CD4-positive, alpha-beta T cell (primary cell): Measurements from ENCODE around the gene MKLN1. TPM values are rescaled to one million over a fixed set of nuclear protein-coding genes. Genes with fewer than 3 reads are reported as not detected.

Experiments
- ATAC-seq: fragments of 200-7000 bp; cut with Tn5 transposase; one replicate; pipeline ENCODE4 v1.10.0; 2022; ENCODE audit warnings: mild to moderate bottlenecking; ENCODE audit not compliant: poor library complexity
- CTCF ChIA-PET: fragments of 350-600 bp; sonication (Branson Sonifier 250); formaldehyde crosslinking; loops from one replicate; lab custom pipeline; 2021; ENCODE audit warnings: antibody characterized with exemption, inconsistent platforms; lab: Charles Lee
- POLR2A ChIA-PET: fragments of 350-600 bp; sonication (Branson Sonifier 250); formaldehyde crosslinking; loops from one replicate; lab custom pipeline; 2021; ENCODE audit warnings: antibody characterized with exemption, inconsistent platforms; lab: Charles Lee
- DNase-seq, 14 experiments: peaks; one replicate each; pipeline ENCODE4 v3.0.0-alpha.2; 2013 to 2020; ENCODE audit warnings: mixed read lengths in 2 of 14
- H3K27ac ChIP-seq, 2 donors: one replicate each; pipeline versions ENCODE4 v1.5.1 to v1.7.0; 2013; ENCODE audit warnings: low read length in 2 of 2, low read depth in 1 of 2, mild to moderate bottlenecking in 1 of 2
- H3K27me3 ChIP-seq, 2 experiments: 1 replicate in 1 of 2; 2 replicates in 1 of 2; pipeline versions ENCODE4 v1.6.1 to v1.7.0; 2013; ENCODE audit warnings: low read length in 2 of 2, control low read depth in 1 of 2, mild to moderate bottlenecking in 1 of 2, moderate library complexity in 1 of 2; ENCODE audit not compliant: insufficient read depth in 2 of 2, control insufficient read depth in 1 of 2
- H3K36me3 ChIP-seq: one replicate; pipeline ENCODE4 v1.6.1; 2013; ENCODE audit warnings: low read length, control low read depth; ENCODE audit not compliant: insufficient read depth
- H3K4me1 ChIP-seq: one replicate; pipeline ENCODE4 v1.6.1; 2013; ENCODE audit warnings: low read length, control low read depth; ENCODE audit not compliant: insufficient read depth
- H3K4me3 ChIP-seq: one replicate; pipeline ENCODE4 v1.5.1; 2013; ENCODE audit warnings: mild to moderate bottlenecking, low read length, moderate library complexity
- H3K9me3 ChIP-seq, 2 experiments: 1 replicate in 1 of 2; 2 replicates in 1 of 2; pipeline versions ENCODE4 v1.6.1 to v1.7.0; 2013; ENCODE audit warnings: low read length in 2 of 2, mild to moderate bottlenecking in 2 of 2, control low read depth in 1 of 2, moderate library complexity in 1 of 2; ENCODE audit not compliant: control insufficient read depth in 1 of 2, insufficient read depth in 1 of 2
- H3K27ac Mint-ChIP-seq: one replicate; pipeline ENCODE4 v1.8.0; 2020; ENCODE audit warnings: mixed read lengths
- H3K27me3 Mint-ChIP-seq: one replicate; pipeline ENCODE4 v1.8.0; 2021; ENCODE audit warnings: mixed read lengths
- H3K36me3 Mint-ChIP-seq: one replicate; pipeline ENCODE4 v1.8.0; 2021; ENCODE audit warnings: low read depth, mixed read lengths
- H3K4me1 Mint-ChIP-seq: one replicate; pipeline ENCODE4 v1.8.0; 2021; ENCODE audit warnings: low read depth, mixed read lengths
- H3K4me3 Mint-ChIP-seq: one replicate; pipeline ENCODE4 v1.8.0; 2020; ENCODE audit warnings: mild to moderate bottlenecking, mixed read lengths
- H3K9me3 Mint-ChIP-seq: one replicate; pipeline ENCODE4 v1.8.0; 2020; ENCODE audit warnings: mixed read lengths
- intact Hi-C, 2 experiments: fragments of 100-400 bp; cut with DNase I in 1 of 2; cut with micrococcal nuclease in 1 of 2; formaldehyde crosslinking; loops; one replicate each; pipeline versions ENCODE4 v1.15.1 to v1.9.0; 2023 to 2025; cut with DNase I, micrococcal nuclease
- total RNA-seq, 174 experiments: library from RNA in 2 of 174; stranded (reverse) in 2 of 174; gene quantifications; one replicate each; pipeline ENCODE4 v1.2.3 and lab custom pipeline; 2021 to 2026
- TF ChIP-seq, protein P1 (sequence below): fragments of 200-600 bp; IDR thresholded peaks from one replicate; pipeline ENCODE4 v1.8.0; 2022; ENCODE audit warnings: antibody characterized with exemption, mild to moderate bottlenecking

The MKLN1 gene
- total RNA-seq, 2 experiments from 2014 or later: 47.2 to 53.7 TPM

GRCh38 chr7:131355917-131356777, 28.5 kb downstream of the MKLN1 start:
- no peaks in the 10 kb centered on the region for H3K9me3 ChIP-seq
- Mint-ChIP-seq H3K27ac (no peak overlapping the region), H3K36me3 (peaks cover 14% of the 10 kb centered on the region), H3K27me3 (no peaks in the 10 kb centered on the region), H3K9me3 (no peaks in the 10 kb centered on the region), H3K4me3 (peak overlapping the region; percentile 10), H3K4me1 (peaks cover 84% of the 10 kb centered on the region)
- DNase-seq: no peak
- no peaks in the 10 kb centered on the region for H3K27me3 ChIP-seq
- no peaks in the 10 kb centered on the region for H3K36me3 ChIP-seq
- H3K27ac ChIP-seq: no peak overlapping the region
- intact Hi-C loops: loop anchor here in 1 of 2 experiments (5.0 kb wide), 1 partner anchor 46 kb away; no protein-coding TSS in a partner anchor
- CTCF ChIA-PET: no interaction called here
- H3K4me1 ChIP-seq: peaks cover 12% of the 10 kb centered on the region
- no peak for ATAC-seq
- no peak overlapping the region for H3K4me3 ChIP-seq
- POLR2A ChIA-PET: interaction anchor here (0.6 to 1.5 kb wide), 3 partner anchors 9 to 55 kb away, joined by 3 to 4 read pairs (median 3); no protein-coding TSS in a partner anchor
- TF ChIP-seq, protein P1, sequence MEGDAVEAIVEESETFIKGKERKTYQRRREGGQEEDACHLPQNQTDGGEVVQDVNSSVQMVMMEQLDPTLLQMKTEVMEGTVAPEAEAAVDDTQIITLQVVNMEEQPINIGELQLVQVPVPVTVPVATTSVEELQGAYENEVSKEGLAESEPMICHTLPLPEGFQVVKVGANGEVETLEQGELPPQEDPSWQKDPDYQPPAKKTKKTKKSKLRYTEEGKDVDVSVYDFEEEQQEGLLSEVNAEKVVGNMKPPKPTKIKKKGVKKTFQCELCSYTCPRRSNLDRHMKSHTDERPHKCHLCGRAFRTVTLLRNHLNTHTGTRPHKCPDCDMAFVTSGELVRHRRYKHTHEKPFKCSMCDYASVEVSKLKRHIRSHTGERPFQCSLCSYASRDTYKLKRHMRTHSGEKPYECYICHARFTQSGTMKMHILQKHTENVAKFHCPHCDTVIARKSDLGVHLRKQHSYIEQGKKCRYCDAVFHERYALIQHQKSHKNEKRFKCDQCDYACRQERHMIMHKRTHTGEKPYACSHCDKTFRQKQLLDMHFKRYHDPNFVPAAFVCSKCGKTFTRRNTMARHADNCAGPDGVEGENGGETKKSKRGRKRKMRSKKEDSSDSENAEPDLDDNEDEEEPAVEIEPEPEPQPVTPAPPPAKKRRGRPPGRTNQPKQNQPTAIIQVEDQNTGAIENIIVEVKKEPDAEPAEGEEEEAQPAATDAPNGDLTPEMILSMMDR: no peak

- Histone ChIP-seq H3K9me3 (no peaks in the 10 kb centered on the region), H3K36me3 (no peaks in the 10 kb centered on the region), H3K4me1 (peaks cover 12% of the 10 kb centered on the region), H3K27me3 (no peaks in the 10 kb centered on the region), H3K27ac (no peak overlapping the region), H3K4me3 (no peak overlapping the region)
- H3K27me3 Mint-ChIP-seq: no peaks in the 10 kb centered on the region
- TF ChIP-seq, protein P1: no peak
- no peak overlapping the region for H3K27ac Mint-ChIP-seq
- H3K4me1 Mint-ChIP-seq: peaks cover 90% of the 10 kb centered on the region
- DNase-seq: no peak
- intact Hi-C loops: loop anchor here in 1 of 2 experiments (5.0 kb wide), 1 partner anchor 45 kb away; no protein-coding TSS in a partner anchor
- ATAC-seq: no peak
- H3K36me3 Mint-ChIP-seq: peaks cover 8% of the 10 kb centered on the region
- ChIA-PET CTCF (no interaction called here), POLR2A (interaction anchor here (1.1 kb wide), 1 partner anchor 9 kb away, joined by 3 read pairs; no protein-coding TSS in a partner anchor)
- no peaks in the 10 kb centered on the region for H3K9me3 Mint-ChIP-seq
- H3K4me3 Mint-ChIP-seq: peak overlapping the region; percentile 20
Measured at GRCh38 chr7:131357282-131357880, 29.7 kb downstream of the MKLN1 start.

DNA sequence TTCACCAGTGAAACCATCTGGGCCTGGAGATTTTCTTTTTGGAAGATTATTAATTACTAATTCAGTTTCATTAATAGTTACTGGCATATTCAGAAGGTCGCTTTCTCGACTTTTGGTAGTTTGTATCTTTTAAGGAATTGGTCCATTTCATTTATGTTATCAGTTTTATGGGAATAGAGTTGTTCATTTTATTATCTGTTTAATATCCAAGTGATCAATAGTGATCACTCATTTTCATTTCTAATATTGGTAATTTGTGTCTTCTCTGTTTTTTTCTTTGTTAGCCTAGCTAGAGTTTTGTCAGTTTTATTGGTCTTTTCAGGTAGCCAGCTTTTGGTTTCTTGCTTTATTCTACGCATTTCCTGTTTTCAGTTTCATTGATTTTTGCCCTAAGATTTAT, 31.0 kb downstream of the MKLN1 start:
- no peak overlapping the region for H3K27ac Mint-ChIP-seq
- no peaks in the 10 kb centered on the region for H3K27me3 ChIP-seq
- no peak for DNase-seq
- TF ChIP-seq, protein P1: no peak
- intact Hi-C loops: loop anchor here in 1 of 2 experiments (5.0 kb wide), 1 partner anchor 44 kb away; no protein-coding TSS in a partner anchor
- no peaks in the 10 kb centered on the region for H3K9me3 ChIP-seq
- H3K4me3 Mint-ChIP-seq: no peak overlapping the region
- ChIA-PET CTCF (no interaction called here), POLR2A (interaction anchor here (0.6 to 0.7 kb wide), 2 partner anchors 13 to 14 kb away, joined by 4 read pairs; no protein-coding TSS in a partner anchor)
- H3K4me3 ChIP-seq: no peak overlapping the region
- H3K36me3 Mint-ChIP-seq: no peaks in the 10 kb centered on the region
- no peaks in the 10 kb centered on the region for H3K9me3 Mint-ChIP-seq
- H3K27ac ChIP-seq: no peak overlapping the region
- H3K27me3 Mint-ChIP-seq: no peaks in the 10 kb centered on the region
- ATAC-seq: no peak
- H3K4me1 ChIP-seq: peaks cover 12% of the 10 kb centered on the region
- H3K4me1 Mint-ChIP-seq: peaks cover 90% of the 10 kb centered on the region
- no peaks in the 10 kb centered on the region for H3K36me3 ChIP-seq
